ENCODE results near the gene STAT4.

The STAT4 gene

GRCh38 chr2:191150600-191151330, at the start of gene STAT4:
TSS of gene STAT4 (minus strand) at chr2:191150994. CDS start at chr2:191148203, 2,791 bp downstream.
- DNase-seq (ENCODE audit: low read depth) = no peak

GRCh38 chr2:191199929-191200512, 49.2 kb upstream of the STAT4 start:
- DNase-seq (ENCODE audit: low read depth) = no peak

GRCh38 chr2:191198271-191198670, 47.5 kb upstream of the STAT4 start:
- no peak for DNase-seq (ENCODE audit: low read depth)

- DNase-seq (ENCODE audit: low read depth) = no peak
These were observed 46.3 kb upstream of the STAT4 start for GRCh38 chr2:191197096-191197495.

GRCh38 chr2:191195021-191195420, 44.2 kb upstream of the STAT4 start:
- no peak for DNase-seq (ENCODE audit: low read depth)

- no peak for DNase-seq (ENCODE audit: low read depth)
These were observed 40.2 kb upstream of the STAT4 start for GRCh38 chr2:191190861-191191552.

GRCh38 chr2:191190435-191190834, 39.6 kb upstream of the STAT4 start:
- DNase-seq (ENCODE audit: low read depth) = no peak

- no peak for DNase-seq (ENCODE audit: low read depth)
These were observed 38.4 kb upstream of the STAT4 start for GRCh38 chr2:191189112-191189635.

GRCh38 chr2:191188550-191189093, 37.8 kb upstream of the STAT4 start:
- DNase-seq (ENCODE audit: low read depth) = no peak

- no peak for DNase-seq (ENCODE audit: low read depth)
These were observed 36.5 kb upstream of the STAT4 start for GRCh38 chr2:191187105-191187829.

- DNase-seq (ENCODE audit: low read depth) = no peak
These were observed 33.7 kb upstream of the STAT4 start for GRCh38 chr2:191184457-191184856.

GRCh38 chr2:191183516-191183915, 32.7 kb upstream of the STAT4 start:
- no peak for DNase-seq (ENCODE audit: low read depth)

GRCh38 chr2:191183081-191183480, 32.3 kb upstream of the STAT4 start:
- DNase-seq (ENCODE audit: low read depth) = no peak

GRCh38 chr2:191180713-191181112, 29.9 kb upstream of the STAT4 start:
- no peak for DNase-seq (ENCODE audit: low read depth)

- DNase-seq (ENCODE audit: low read depth) = no peak
These were observed 29.5 kb upstream of the STAT4 start for GRCh38 chr2:191180276-191180675.

- DNase-seq (ENCODE audit: low read depth) = no peak
These were observed 28.2 kb upstream of the STAT4 start for GRCh38 chr2:191178806-191179514.

GRCh38 chr2:191177751-191178736, 27.2 kb upstream of the STAT4 start:
- DNase-seq (ENCODE audit: low read depth) = no peak

GRCh38 chr2:191176801-191177438, 26.1 kb upstream of the STAT4 start:
- no peak for DNase-seq (ENCODE audit: low read depth)

- DNase-seq (ENCODE audit: low read depth) = no peak
These were observed 25.5 kb upstream of the STAT4 start for GRCh38 chr2:191176305-191176704.

GRCh38 chr2:191174442-191174841, 23.6 kb upstream of the STAT4 start:
- DNase-seq (ENCODE audit: low read depth) = no peak
